ENCODE data around the gene PRSS36. TPM values are rescaled to one million over a fixed set of nuclear protein-coding genes. Genes with fewer than 3 reads are reported as not detected.
"Not testable (repeated sequence)": the region's sequence is repeated elsewhere in the genome, so short reads cannot be mapped to it uniquely, and the experiment has no call there.

The PRSS36 gene
- polyA plus RNA-seq (ENCODE audit: insufficient read length in 3 of 3), result 1 to 10 TPM in 2 of 3 donors, under 1 TPM in 1; 0.78 to 1.6 (median 1.6) TPM
- long read RNA-seq, donor 1, result 0 reads
- long read RNA-seq, donor 2, result 0 reads
- long read RNA-seq, donor 3, result 0 reads
- long read RNA-seq, donor 4, result 0 reads
- long read RNA-seq, donor 5, result 0 reads
- long read RNA-seq, donor 6, result 0 reads
- long read RNA-seq, donor 7, result 0 reads
- long read RNA-seq, donor 8, result 0 reads
- long read RNA-seq, donor 9, result 0 reads
- long read RNA-seq, donor 10, result 0 reads
- long read RNA-seq, donor 11, result 0 reads
- long read RNA-seq, donor 12, result 0 reads
- long read RNA-seq, donor 13, result 0 reads
- long read RNA-seq, donor 14, result 0 reads
- long read RNA-seq, donor 15, result 0 reads
- long read RNA-seq, donor 16, result 0 reads

DNA sequence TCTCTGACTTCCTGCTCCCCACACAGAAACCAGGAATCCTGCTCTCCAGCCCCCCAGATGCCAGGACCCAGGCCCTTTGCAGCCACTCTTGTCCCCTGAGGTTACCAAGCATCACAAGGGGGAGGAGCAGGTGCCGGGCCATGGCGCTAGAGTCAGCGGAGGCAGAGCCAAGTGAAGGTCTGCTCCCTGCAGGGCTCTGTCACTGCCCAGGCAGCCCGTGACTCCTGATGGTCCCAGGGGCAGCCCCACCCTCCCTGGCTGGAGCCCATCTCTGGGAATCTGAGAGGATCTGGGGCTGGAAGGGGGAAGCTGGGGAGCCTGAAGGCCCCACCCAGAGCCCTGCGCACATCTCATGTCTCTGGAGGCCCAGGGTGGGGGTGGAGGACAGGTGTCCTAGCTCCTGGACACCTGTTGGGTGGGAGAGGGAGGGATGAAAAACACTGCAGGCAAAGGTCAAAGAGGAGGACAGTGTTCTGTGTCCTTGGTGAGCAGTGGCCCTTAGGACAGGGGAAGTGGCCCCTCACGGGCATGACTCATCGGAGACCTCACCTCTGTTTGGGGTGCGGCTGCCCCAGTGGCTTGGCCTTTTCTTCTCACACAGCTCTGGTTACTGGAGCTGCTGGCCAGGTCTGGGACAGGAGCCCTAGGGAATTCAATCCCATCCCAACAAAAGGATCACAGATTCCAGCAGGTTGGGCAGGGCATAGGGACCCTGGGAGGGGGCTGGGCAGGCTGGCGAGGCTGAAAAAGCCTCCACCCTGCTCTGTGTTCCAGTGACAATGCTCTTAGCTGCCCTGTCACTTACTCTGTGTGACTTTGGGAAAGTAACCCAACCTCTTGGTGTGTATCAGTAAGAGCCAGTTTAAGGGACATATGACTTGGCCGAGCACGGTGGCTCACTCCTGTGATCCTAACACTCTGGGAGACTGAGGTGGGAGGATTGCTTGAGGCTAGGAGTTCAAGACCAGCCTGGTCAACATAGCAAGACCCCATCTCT is at the start of gene PRSS36:
Gene PRSS36, minus strand, starts transcription at position 173 of the 997 bp plus-strand sequence. Its CDS starts 31 bp downstream, at position 142.
- DNase-seq (ENCODE audit: extremely low read depth in 1 of 11, low read depth in 9 of 11, low spot score in 4 of 11), result no peak

DNA sequence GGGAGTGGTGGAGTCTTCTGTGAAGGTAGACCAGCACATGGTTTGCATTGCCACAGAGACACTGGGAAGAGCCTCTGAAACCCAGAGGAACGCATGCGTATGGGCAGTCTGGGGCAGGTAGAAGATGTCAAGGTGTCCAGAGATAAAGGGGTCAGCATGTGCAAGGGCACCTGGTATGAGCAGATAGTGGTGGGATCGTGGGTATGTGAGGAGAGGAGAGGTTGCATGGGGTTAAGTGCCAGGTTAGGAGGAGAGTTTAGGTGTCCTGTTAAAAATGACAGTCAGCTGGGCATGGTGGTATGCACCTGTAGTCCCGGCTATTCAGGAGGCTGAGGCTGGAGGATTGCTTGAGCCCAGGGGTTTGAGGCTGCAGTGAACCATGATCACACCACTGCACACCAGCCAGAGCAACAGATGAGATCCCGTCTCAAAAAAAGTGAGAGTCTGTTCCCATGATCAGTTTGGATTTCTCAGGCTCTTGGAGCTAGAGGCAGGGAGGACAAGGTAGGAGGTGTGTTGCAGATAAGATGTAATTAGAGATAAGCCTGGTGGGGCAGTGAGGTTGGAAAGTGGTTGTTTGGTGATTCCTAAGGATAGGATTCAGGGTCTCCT is 49.7 kb upstream of the PRSS36 start:
- DNase-seq (ENCODE audit: extremely low read depth in 1 of 11, low read depth in 9 of 11, low spot score in 4 of 11), result no peak

DNA sequence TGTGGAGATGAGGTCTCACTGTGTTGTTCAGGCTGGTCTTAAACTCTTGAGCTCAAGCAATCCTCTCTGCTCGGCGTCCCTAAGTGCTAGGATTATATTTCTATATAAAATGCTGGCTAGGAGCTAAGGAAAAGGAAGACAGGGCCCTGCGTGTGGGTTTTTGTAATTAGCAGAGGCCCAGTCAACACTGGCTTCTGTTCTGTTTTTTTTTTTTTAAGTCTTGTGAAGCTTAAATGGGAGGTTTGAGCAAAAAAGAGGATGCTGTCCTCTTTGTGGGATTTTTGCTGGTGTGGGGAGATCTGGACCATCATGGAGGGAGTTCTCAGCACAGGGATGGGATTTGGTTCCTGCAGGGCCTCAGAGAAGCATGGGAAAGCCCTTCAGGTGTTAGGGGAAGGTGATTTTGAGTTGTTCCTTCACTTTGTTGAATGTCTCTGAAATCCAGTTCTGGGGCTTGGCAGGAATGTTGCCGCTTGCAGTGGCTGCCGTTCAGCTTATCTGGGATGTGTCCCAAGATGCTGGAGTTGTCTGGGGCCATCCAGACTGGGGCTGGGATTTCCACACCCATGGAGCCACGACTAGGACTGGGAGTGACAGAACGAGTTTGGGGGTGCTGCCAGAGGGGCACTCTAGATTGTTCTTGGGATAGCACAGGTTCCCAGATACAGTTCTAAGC is 48.5 kb upstream of the PRSS36 start:
- no peak for DNase-seq (ENCODE audit: extremely low read depth in 1 of 11, low read depth in 9 of 11, low spot score in 4 of 11)

DNA sequence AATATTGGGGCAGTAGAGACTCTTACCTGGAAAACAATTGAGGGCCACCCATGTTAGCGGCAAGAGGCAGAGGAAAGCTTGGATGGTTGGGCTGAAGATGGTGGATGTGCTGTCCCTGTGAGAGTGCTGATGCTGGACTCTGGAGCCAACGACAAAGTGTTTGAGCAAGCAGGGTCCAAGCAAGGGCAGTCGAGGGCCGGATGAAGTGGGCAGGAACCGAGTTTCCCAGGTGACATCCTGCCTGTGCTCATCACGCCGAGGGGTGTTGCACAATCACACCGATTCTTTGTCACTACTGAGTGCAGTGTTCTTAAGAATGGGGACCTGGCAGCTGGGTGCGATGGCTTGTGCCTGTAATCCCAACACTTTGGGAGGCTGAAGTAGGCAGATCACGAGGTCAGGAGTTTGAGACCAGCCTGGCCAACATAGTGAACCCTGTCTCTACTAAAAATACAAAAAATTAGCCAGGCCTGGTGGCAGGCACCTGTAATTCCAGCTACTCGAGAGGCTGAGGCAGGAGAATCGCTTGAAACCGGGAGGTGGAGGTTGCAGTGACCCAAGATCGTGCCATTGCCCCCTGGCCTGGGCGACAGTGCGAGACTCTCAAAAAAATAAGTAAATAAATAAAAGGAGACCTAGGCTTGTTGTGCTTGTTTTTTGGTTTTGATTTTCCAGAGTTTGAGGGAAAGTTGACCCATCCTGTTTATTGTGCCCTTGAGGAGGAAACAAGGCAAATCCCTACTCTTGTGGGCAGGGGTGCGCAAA is 46.6 kb upstream of the PRSS36 start:
- DNase-seq (ENCODE audit: extremely low read depth in 1 of 11, low read depth in 9 of 11, low spot score in 4 of 11), result no peak

DNA sequence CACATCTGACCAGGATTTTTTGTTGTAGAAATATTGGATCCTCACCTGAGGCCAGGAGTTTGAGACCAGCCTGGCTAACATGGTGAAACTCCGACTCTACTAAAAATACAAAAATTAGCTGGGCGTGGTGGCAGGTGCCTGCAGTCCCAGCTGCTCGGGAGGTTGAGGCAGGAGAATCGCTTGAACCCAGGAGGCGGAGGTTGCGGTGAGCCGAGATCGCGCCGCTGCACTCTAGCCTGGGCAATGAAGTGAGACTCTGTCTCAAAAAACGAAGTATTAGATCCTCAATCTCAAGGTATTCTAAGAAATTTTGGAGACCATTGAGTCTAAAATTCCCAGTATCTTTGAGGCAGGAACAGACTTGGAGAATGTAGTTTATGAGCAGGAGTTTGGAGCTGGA is 46.0 kb upstream of the PRSS36 start:
- not testable (repeated sequence) for DNase-seq (ENCODE audit: extremely low read depth in 1 of 11, low read depth in 9 of 11, low spot score in 4 of 11)

DNA sequence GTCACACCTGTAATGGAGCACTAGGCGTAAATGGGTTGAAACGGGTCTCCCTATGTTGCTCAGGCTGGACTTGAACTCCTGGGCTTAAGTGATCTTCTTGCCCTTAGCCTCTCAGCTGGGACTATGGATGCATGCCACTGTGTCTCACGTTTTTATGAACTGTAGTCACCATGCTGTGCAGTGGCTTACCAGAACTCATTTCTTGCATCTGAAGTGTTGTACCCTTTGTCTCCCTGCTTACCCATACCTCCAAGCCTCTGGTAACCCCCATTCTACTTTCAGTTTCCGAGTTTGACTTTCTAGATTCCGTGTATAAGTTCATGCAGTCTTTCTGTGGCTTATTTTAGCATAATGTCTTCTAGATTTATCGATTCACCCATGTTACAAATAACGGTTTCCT is 45.0 kb upstream of the PRSS36 start:
- no peak for DNase-seq (ENCODE audit: extremely low read depth in 1 of 11, low read depth in 9 of 11, low spot score in 4 of 11)

DNA sequence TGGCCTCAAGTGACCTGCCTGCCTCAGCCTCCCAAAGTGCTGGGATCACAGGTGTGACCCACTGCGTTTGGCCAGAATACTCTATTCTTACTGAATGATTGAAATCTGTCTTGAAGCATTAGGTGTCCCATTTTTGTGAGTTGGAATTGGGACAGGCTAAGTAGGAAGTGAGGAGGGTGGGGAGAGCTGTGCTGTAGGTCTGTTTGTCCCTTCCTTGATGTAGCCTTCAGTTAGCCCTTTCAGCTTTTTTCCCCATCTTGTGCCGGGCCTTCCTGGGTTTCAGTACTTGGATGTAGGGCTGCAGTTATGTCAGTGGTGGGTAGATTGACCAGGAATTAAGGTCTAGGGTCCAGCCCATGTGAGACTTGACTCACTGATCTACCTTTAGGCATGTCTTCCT is 44.0 kb upstream of the PRSS36 start:
- DNase-seq (ENCODE audit: extremely low read depth in 1 of 11, low read depth in 9 of 11, low spot score in 4 of 11), result no peak

DNA sequence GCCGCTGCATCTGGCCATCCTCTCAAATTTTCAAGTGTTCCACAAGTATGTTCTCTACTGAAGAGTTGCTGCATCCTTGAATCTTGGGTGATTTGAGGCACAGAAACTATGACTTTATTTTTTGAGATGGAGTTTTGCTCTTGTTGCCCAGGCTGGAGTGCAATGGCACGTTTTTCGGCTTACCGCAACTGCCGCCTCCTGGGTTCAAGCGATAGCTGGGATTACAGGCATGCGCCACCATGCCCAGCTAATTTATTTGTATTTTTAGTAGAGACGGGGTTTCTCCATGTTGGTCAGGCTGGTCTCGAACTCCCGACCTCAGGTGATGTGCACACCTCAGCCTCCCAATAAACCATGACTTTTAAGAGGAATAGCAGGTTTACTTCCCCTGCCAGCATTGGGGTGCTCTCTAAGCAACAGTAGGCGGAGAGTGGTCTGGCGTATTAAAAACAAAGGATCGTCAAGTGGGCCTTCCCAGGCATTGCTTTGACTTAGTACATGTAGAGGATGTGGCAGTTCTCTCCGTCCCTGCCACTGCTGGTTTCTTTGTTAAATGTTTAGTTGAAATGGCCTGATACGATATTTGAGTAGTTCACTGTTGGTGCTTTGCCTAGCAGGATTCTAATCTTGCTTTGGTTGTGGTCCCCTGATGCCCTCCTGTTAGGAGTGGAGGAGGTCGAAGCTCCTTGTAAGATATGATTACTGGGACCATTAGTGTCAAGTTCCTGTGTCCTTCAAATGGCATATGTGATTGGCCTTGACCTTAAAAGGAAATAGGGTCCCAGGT is 43.2 kb upstream of the PRSS36 start:
- DNase-seq (ENCODE audit: extremely low read depth in 1 of 11, low read depth in 9 of 11, low spot score in 4 of 11), result no peak

DNA sequence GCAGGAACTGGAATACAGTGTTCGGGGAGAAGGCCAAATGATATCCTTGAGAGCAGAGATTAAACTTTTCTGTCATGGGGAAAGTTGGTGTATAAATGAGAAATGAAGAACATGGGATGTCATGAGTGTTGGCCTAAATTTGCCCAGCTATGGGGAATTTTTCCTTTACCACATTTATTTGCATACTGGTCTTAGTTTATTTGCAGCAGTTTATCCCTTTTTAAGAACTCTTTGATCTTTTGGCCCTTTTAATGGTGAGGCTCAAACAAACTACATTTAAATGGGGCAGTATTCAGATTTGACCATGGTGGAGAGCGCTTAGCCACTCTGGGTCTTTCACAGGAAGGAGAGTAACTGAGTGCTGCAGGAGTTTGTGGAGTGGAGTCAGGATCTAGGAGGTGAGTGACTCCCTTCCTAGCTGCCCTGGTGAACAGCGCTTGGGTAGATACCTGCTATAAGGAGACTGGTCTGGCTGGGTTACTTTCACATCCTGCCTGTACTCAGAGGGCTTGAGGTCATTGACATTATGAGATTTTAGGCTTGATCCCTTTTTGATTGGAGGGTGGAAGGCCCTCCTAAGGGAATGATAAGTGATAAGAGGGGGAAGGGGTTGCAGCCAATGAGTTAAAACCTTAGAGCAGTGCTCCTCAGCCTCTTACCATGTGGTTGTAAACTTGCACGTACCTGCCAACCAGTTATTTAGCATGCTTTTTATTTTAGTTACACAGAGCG is 42.0 kb upstream of the PRSS36 start:
- DNase-seq (ENCODE audit: extremely low read depth in 1 of 11, low read depth in 9 of 11, low spot score in 4 of 11), result no peak

DNA sequence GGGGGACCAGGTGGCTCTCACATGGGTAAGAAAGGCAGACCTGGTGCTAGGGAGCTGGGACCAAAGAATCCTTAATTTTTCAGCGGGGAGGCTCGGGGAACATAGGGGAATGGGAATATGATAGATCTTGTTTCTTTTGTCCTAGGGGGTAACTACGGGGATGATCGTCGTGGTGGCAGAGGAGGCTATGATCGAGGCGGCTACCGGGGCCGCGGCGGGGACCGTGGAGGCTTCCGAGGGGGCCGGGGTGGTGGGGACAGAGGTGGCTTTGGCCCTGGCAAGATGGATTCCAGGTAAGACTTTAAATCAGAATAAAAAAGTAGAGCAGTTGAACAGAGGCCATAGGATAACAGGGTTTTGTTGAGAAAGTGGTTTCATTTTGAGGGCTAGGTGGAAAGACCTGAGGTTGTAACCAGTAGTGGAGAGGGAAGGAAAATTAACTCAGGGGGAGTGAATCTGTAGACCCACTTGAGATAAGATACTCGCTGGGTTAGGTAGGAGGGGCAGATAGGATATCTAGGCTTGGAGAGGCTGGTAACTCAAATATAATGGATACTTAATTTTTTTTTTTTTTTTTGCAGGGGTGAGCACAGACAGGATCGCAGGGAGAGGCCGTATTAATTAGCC is 41.1 kb upstream of the PRSS36 start:
- no peak for DNase-seq (ENCODE audit: extremely low read depth in 1 of 11, low read depth in 9 of 11, low spot score in 4 of 11)

DNA sequence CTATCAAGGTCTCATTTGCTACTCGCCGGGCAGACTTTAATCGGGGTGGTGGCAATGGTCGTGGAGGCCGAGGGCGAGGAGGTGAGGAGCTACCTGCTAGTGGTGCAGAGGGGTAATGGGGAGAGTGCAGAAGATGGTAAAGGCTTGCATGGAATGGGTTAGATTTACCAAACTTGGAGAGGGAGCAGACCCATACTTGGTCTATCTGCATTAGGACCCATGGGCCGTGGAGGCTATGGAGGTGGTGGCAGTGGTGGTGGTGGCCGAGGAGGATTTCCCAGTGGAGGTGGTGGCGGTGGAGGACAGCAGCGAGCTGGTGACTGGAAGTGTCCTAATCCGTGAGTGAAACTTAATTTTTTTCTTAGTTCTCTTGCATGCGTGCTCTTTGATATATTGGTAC is 40.2 kb upstream of the PRSS36 start:
- no peak for DNase-seq (ENCODE audit: extremely low read depth in 1 of 11, low read depth in 9 of 11, low spot score in 4 of 11)

DNA sequence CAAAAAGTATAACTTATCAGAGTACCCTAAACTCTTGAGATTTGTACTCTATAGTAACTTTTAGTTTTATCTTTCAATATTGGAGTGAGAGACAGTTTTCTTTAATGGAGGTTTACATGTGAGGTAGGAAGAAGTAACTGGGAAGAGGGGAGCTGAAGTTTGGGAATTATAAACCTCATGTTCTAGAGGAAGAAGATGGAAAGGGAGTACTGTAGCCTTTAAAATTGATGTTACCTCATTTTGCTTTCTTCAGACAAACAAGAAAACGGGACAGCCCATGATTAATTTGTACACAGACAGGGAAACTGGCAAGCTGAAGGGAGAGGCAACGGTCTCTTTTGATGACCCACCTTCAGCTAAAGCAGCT is 39.5 kb upstream of the PRSS36 start:
- DNase-seq (ENCODE audit: extremely low read depth in 1 of 11, low read depth in 9 of 11, low spot score in 4 of 11), result no peak

DNA sequence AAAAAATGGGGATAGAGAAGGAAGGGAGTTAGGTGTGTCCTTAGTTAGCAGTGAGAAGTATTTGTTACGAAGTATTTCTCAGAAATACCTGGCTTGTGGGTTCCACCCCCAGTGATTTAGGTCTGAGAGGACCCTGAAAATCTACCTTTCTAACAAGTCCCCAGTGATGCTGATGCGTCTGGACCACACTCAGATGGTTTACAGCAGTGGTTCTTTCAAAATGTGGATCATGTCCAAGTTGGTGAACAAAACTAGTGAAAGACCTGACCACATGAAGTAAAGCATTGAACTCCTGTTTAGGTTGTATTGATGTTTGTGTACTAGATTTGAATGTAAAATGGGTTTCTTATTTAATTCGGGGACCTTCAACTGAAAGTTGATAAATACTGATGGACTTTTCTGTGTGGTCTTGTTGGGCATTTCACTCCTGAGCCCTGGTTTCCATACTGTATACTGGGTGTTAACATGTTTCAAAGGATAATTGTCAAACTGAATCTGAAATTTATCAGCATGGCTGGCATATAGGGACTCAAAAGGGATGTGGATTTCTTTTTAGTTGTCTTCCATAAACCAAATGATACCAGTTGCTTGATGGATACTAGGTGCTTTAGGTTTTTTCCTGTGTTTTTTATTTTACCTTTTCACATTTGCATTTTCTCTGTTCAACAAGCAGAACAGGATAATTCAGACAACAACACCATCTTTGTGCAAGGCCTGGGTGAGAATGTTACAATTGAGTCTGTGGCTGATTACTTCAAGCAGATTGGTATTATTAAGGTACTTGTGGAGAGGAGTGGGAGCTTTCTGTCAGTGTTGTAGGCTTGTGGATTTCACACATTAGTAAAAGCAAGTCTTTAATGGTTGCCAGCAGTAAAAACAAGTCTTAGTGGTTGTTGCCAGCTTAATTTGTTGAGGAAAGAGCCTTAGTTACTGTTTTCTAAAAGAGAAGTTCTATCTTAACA is 38.9 kb upstream of the PRSS36 start:
- no peak for DNase-seq (ENCODE audit: extremely low read depth in 1 of 11, low read depth in 9 of 11, low spot score in 4 of 11)

DNA sequence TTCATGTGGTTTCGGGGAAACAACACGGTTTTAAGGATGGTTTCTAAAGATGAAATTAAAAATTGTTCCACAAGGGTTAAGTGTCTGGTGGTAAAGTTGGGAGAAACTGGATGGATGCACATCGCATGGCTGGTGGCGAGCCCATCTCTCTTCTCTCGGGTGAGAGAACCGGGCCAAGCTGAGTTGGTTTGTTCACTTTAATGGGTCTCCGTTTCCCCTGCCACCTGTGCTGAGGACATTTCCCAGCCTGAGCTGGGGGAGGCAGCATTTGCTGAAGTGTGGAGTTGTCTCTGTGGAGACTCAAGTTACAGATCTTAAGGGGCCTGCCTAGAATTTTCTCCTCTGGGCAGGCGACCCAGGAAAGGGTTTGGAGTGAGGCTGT is 37.9 kb upstream of the PRSS36 start:
- DNase-seq (ENCODE audit: extremely low read depth in 1 of 11, low read depth in 9 of 11, low spot score in 4 of 11), result no peak

DNA sequence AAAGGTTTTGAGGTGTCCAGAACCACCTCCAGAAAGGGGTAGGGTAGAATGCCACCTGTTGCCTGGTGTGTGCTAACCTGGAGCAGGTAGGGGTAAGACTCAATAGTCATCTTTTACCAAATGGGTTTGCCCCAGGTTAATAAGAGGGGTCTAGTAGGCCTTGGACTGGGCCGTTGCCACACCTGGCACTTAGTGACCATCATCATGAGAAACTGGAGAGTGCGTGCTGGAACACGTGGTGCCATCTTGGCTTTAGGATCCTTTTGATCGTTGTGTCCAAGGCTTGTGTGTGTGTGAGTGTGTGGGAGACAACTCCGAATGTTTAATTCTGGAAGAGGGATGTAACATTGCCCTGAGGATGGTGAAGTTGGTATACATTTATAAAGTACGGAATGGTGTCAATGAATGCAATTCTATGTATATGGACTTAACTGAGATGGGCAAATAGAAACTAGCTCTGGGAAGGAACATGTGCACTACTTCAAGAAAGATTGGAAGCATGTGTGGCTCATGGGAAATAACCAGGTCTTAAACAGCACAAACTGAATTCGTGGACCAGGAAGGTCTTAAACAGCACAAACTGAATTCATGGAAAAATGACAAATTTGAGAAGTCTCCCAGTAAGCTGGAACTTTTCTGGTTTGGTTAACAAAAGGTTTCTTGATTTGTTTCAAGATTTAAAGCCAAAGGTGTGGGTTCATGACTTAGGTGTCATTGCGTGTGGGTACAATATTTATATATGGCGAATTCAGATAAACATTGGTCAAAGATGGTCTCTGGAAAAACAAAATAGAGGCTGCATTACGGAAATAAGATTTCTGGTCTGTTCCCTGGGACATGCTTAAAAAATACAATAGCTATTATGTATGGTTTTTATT is 37.3 kb upstream of the PRSS36 start:
- no peak for DNase-seq (ENCODE audit: extremely low read depth in 1 of 11, low read depth in 9 of 11, low spot score in 4 of 11)
